Activated CD4-positive, alpha-beta T cell treated with anti-CD3 and anti-CD28 coated beads, Interleukin-2, amount 10 ng/mL, durations not matched to agents 24 days and 14 days (primary cell): ENCODE results near the gene TOPAZ1. TPM values are rescaled to one million over a fixed set of nuclear protein-coding genes. Genes with fewer than 3 reads are reported as not detected.

Source experiments
- DNase-seq: peaks from one replicate; pipeline ENCODE4 v3.0.0; 2022
- H3K27ac Mint-ChIP-seq: one replicate; pipeline ENCODE4 v1.8.0; 2022; ENCODE audit warnings: mild to moderate bottlenecking, mixed read lengths
- H3K27me3 Mint-ChIP-seq: one replicate; pipeline ENCODE4 v1.8.0; 2022; ENCODE audit warnings: mixed read lengths
- H3K36me3 Mint-ChIP-seq: one replicate; pipeline ENCODE4 v1.8.0; 2022; ENCODE audit warnings: low read depth, mild to moderate bottlenecking, mixed read lengths
- H3K4me1 Mint-ChIP-seq: one replicate; pipeline ENCODE4 v1.8.0; 2021; ENCODE audit warnings: mixed read lengths
- H3K4me3 Mint-ChIP-seq: one replicate; pipeline ENCODE4 v1.8.0; 2022; ENCODE audit warnings: mild to moderate bottlenecking, moderate library complexity, mixed read lengths
- H3K9me3 Mint-ChIP-seq: one replicate; pipeline ENCODE4 v1.8.0; 2021; ENCODE audit warnings: mixed read lengths
- intact Hi-C: fragments of 100-400 bp; cut with micrococcal nuclease; formaldehyde crosslinking; loops from one replicate; pipeline ENCODE4 v1.15.1; 2023
- total RNA-seq: library from RNA; stranded (reverse); gene quantifications from 2 replicates; pipeline ENCODE4 v1.2.3, GENCODE V29; 2022

Gene TOPAZ1
- total RNA-seq, 1 donor from 2014 or later: not detected

DNA sequence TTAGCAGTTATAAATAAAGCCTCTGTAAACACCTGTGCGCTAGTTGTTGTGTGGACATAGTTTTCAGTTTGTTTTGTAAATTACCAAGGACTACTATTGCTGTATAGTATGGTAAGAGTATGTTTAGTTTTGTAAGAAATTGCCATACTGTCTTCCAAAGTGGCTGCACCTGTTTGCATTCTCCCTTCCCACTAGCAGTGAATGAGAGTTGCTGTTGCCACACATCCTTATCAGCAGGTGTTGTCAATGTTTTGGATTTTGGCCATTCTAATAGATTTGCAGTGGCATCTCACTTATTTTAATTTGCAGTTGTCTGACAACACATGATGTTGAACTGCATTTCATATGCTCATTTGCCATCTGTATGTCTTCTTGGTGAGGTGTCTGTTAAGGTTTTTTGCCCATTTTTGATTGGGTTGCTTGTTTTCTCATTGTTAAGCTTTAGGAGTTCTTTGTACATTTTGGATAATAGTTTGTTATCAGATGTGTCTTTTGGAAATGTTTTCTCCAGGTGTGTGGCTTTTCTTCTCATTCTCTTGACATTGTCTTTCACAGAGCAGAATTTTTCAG is 111.8 kb downstream of the TOPAZ1 start:
- Mint-ChIP-seq H3K4me3 (no peak overlapping the region), H3K36me3 (peaks cover 16% of the 10 kb centered on the region), H3K9me3 (no peaks in the 10 kb centered on the region), H3K27ac (no peak overlapping the region), H3K4me1 (no peaks in the 10 kb centered on the region), H3K27me3 (no peaks in the 10 kb centered on the region)
- no peak for DNase-seq
- intact Hi-C loops: no loop called here

DNA sequence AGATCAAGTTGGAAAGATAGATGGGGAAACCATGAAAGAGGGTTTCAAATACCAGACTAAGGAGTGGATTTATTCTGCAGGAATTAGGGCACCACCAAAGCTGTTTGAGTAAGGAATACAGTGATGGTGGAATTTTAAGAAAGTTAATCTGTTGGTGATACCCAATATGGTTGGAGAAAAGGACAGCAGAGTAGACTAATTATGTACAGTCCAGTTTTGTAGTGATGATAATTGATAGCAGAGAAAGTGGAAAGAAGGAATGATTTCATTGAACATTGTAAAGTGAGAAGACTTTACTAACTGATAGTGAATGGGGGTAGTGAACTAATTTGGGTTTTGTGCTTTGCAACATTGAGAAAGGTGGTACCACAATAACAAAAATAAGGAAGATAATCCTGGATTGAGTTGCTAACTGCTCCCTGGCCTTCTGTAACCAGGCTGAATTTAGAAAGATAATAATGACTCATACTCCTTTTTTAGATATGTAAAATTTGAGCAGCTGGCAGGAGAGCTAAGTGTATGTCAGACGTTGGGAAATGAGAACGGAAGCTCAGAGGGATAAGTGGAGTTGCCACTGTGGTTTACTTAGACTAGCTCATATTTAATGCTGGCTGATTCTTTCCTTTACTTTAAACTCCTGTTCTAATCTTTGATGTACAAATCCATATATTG is 113.8 kb downstream of the TOPAZ1 start:
- no peak overlapping the region for H3K4me3 Mint-ChIP-seq
- no peak for DNase-seq
- peaks cover 20% of the 10 kb centered on the region for H3K36me3 Mint-ChIP-seq
- no peaks in the 10 kb centered on the region for H3K27me3 Mint-ChIP-seq
- H3K27ac Mint-ChIP-seq: no peak overlapping the region
- H3K4me1 Mint-ChIP-seq: no peaks in the 10 kb centered on the region
- intact Hi-C loops: no loop called here
- H3K9me3 Mint-ChIP-seq: no peaks in the 10 kb centered on the region

DNA sequence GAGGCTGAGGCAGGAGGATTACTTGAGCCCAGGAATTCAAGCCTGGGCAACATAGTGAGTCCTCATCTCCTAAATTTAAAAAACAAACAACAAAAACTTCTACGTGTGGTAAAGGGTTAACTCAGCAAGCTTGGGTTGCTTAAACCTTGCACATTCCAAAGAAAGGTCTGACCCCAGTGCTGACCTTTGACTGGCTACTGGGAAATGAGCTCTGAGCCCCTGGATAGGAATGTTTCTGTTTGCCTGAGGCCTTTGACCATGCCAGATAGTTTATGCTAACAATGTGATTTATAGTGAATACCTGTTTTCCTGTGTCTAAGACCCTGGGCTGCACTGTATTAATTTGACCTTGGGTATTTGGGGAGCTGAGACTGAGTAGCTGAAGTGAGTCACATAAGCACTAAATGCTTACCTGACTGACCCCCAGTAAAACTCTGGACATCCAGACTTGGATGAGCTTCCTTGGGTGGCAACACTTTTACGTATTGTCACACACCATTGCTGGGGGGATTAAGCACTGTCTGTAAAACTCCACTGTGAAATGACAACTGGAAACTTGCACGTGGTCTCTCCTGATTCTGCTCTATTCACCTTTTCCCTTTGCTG is 117.6 kb downstream of the TOPAZ1 start:
- H3K9me3 Mint-ChIP-seq: no peaks in the 10 kb centered on the region
- DNase-seq: no peak
- H3K27ac Mint-ChIP-seq: no peak overlapping the region
- no peaks in the 10 kb centered on the region for H3K27me3 Mint-ChIP-seq
- H3K4me3 Mint-ChIP-seq: no peak overlapping the region
- H3K4me1 Mint-ChIP-seq: no peaks in the 10 kb centered on the region
- intact Hi-C loops: no loop called here
- H3K36me3 Mint-ChIP-seq: peaks cover 18% of the 10 kb centered on the region

DNA sequence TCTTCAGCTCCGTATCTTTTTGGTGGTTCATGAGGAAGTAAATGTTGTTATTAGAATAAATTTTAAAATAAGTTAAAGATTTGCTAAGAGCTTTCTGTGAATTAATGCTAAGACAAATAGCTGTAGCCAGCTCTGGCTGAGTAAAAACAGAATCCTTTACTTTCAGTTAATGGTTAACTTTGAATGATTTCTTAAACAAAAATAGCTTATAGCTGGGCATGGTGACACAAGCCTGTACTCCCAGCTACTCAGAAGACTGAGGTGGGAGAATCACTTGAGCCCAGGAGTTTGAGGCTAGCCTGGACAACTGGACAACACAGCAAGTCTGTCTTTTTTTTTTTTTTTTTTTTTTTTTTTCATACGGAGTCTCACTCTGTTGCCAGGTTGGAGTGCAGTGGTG is 121.9 kb downstream of the TOPAZ1 start:
- intact Hi-C loops: no loop called here
- no peak overlapping the region for H3K4me3 Mint-ChIP-seq
- H3K27ac Mint-ChIP-seq: no peak overlapping the region
- peaks cover 9% of the 10 kb centered on the region for H3K36me3 Mint-ChIP-seq
- H3K4me1 Mint-ChIP-seq: no peaks in the 10 kb centered on the region
- H3K9me3 Mint-ChIP-seq: no peaks in the 10 kb centered on the region
- H3K27me3 Mint-ChIP-seq: no peaks in the 10 kb centered on the region
- DNase-seq: no peak

DNA sequence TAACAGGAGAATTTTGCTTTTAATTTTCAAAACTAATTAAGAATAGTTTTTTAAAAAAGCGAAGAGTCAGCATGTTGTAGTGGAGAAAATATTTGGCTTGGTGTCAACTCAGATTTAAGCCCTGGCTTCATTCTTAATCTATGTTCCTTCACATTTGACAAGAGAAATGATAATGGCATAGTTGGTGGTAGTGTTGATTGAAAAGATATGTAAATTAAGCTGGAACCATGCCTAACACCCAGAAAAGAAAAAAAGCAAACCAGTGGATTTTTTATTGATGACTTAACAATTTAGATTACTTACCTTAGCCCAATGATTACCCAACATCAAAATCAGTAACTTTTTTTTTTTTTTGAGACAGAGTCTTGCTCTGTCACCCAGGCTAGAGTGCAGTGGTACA is 124.3 kb downstream of the TOPAZ1 start:
- Mint-ChIP-seq H3K36me3 (peaks cover 7% of the 10 kb centered on the region), H3K4me3 (no peak overlapping the region), H3K27me3 (no peaks in the 10 kb centered on the region), H3K27ac (no peak overlapping the region), H3K4me1 (no peaks in the 10 kb centered on the region), H3K9me3 (no peaks in the 10 kb centered on the region)
- no peak for DNase-seq
- intact Hi-C loops: no loop called here

DNA sequence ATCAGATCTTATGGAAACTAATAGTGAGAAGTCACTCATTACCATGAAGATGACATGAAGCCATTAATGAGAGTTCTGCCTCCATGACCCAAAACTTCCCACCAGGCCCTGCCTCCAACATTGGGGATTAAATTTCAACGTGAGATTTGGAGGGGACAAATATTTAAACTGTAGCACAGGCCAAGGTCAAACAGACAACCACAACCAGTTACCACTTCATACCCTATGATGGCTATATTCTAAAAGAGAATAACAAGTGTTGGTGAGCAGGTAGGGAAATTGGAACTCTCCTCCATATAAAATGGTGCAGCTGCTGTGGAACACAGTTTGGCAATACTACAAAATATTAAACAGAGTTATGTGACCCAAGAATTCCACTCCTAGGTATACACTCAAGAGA is 133.8 kb downstream of the TOPAZ1 start:
- no peak overlapping the region for H3K4me3 Mint-ChIP-seq
- intact Hi-C loops: no loop called here
- H3K36me3 Mint-ChIP-seq: peaks cover 11% of the 10 kb centered on the region
- no peaks in the 10 kb centered on the region for H3K4me1 Mint-ChIP-seq
- H3K27me3 Mint-ChIP-seq: no peaks in the 10 kb centered on the region
- H3K27ac Mint-ChIP-seq: no peak overlapping the region
- H3K9me3 Mint-ChIP-seq: peaks cover 12% of the 10 kb centered on the region
- DNase-seq: no peak

Other genes starting within 250 kb of the TOPAZ1 start
- 14.3 and 14.6 TPM in 2 replicates for gene TCAIM, start 96.9 kb downstream of the TOPAZ1 start, total RNA-seq
- 17.7 and 19.8 TPM in 2 replicates for gene ZNF445, start 235.8 kb downstream of the TOPAZ1 start, total RNA-seq